HG02938 (cell line): ENCODE data around the gene PRKCB.
"Not testable (repeated sequence)": the region's sequence is repeated elsewhere in the genome, so short reads cannot be mapped to it uniquely, and the experiment has no call there.

Experiments
- ATAC-seq: cut with Tn5 transposase; IDR thresholded peaks from one replicate; pipeline ENCODE4 v1.9.1; 2021; ENCODE audit warnings: mild to moderate bottlenecking, moderate library complexity; ENCODE audit not compliant: unreplicated experiment

The PRKCB gene

GRCh38 chr16:23931199-23931598, 95.4 kb downstream of the PRKCB start:
- ATAC-seq: no peak

GRCh38 chr16:23933650-23934049, 97.9 kb downstream of the PRKCB start:
- ATAC-seq: not testable (repeated sequence)

- ATAC-seq: no peak
Measured at GRCh38 chr16:23934610-23935236, 98.9 kb downstream of the PRKCB start.

- ATAC-seq: no peak
Measured at GRCh38 chr16:23940111-23940510, 104.3 kb downstream of the PRKCB start.

GRCh38 chr16:23941025-23941424, 105.2 kb downstream of the PRKCB start:
- no peak for ATAC-seq

- no peak for ATAC-seq
Measured at GRCh38 chr16:23941963-23942564, 106.3 kb downstream of the PRKCB start.

GRCh38 chr16:23943604-23944003, 107.8 kb downstream of the PRKCB start:
- no peak for ATAC-seq

- ATAC-seq: no peak
Measured at GRCh38 chr16:23944381-23944780, 108.6 kb downstream of the PRKCB start.

- ATAC-seq: no peak
Measured at GRCh38 chr16:23945243-23945642, 109.5 kb downstream of the PRKCB start.

- no peak for ATAC-seq
Measured at GRCh38 chr16:23947838-23948237, 112.1 kb downstream of the PRKCB start.

- no peak for ATAC-seq
Measured at GRCh38 chr16:23948949-23949411, 113.2 kb downstream of the PRKCB start.

GRCh38 chr16:23949630-23950290, 114.0 kb downstream of the PRKCB start:
- no peak for ATAC-seq

GRCh38 chr16:23950291-23950894, 114.6 kb downstream of the PRKCB start:
- ATAC-seq: no peak

- no peak for ATAC-seq
Measured at GRCh38 chr16:23950898-23951297, 115.1 kb downstream of the PRKCB start.

- ATAC-seq: no peak
Measured at GRCh38 chr16:23952128-23952970, 116.6 kb downstream of the PRKCB start.

GRCh38 chr16:23952971-23953300, 117.2 kb downstream of the PRKCB start:
- no peak for ATAC-seq

GRCh38 chr16:23953476-23953875, 117.7 kb downstream of the PRKCB start:
- ATAC-seq: no peak

- ATAC-seq: no peak
Measured at GRCh38 chr16:23955088-23955487, 119.3 kb downstream of the PRKCB start.

GRCh38 chr16:23957287-23957686, 121.5 kb downstream of the PRKCB start:
- no peak for ATAC-seq

- ATAC-seq: no peak
Measured at GRCh38 chr16:23959072-23959751, 123.4 kb downstream of the PRKCB start.

- ATAC-seq: no peak
Measured at GRCh38 chr16:23959752-23960072, 123.9 kb downstream of the PRKCB start.
